ENCODE results near the gene EIF5B.

EIF5B gene

GRCh38 chr2:99414566-99414965, 77.4 kb downstream of the EIF5B start:
- TF ChIP-seq SIN3A (IDR thresholded peaks at IDR 0.05; ENCODE audit: borderline replicate concordance, insufficient read depth, low read length): no peak
- no peak for TF ChIP-seq FOXP2 (optimal IDR thresholded peaks at IDR 0.05; ENCODE audit: borderline replicate concordance, extremely low read depth, extremely low read length, insufficient read depth)
- TF ChIP-seq TAF1 (IDR thresholded peaks at IDR 0.05; ENCODE audit: borderline replicate concordance, insufficient read depth, low read length): no peak
- no peak for TF ChIP-seq REST (IDR thresholded peaks at IDR 0.05; ENCODE audit: insufficient read depth in 1 of 2, low read depth in 2 of 2, low read length in 2 of 2)
- no peak for TF ChIP-seq POLR2AphosphoS5 (IDR thresholded peaks at IDR 0.05; ENCODE audit: low read depth, low read length)

- TF ChIP-seq POLR2AphosphoS5 (IDR thresholded peaks at IDR 0.05; ENCODE audit: low read depth, low read length): no peak
- no peak for TF ChIP-seq TAF1 (IDR thresholded peaks at IDR 0.05; ENCODE audit: borderline replicate concordance, insufficient read depth, low read length)
- TF ChIP-seq SIN3A (IDR thresholded peaks at IDR 0.05; ENCODE audit: borderline replicate concordance, insufficient read depth, low read length): no peak
Measured at GRCh38 chr2:99417396-99417795, 80.2 kb downstream of the EIF5B start.

- TF ChIP-seq POLR2AphosphoS5 (IDR thresholded peaks at IDR 0.05; ENCODE audit: low read depth, low read length): no peak
Measured at GRCh38 chr2:99420031-99420430, 82.8 kb downstream of the EIF5B start.

GRCh38 chr2:99420751-99421299, 83.6 kb downstream of the EIF5B start:
- TF ChIP-seq SIN3A (IDR thresholded peaks at IDR 0.05; ENCODE audit: borderline replicate concordance, insufficient read depth, low read length) (no peak), FOXP2 (optimal IDR thresholded peaks at IDR 0.05; ENCODE audit: borderline replicate concordance, extremely low read depth, extremely low read length, insufficient read depth) (no peak), REST (IDR thresholded peaks at IDR 0.05; ENCODE audit: insufficient read depth in 1 of 2, low read depth in 2 of 2, low read length in 2 of 2) (no peak), TAF1 (IDR thresholded peaks at IDR 0.05; ENCODE audit: borderline replicate concordance, insufficient read depth, low read length) (no peak), POLR2AphosphoS5 (IDR thresholded peaks at IDR 0.05; ENCODE audit: low read depth, low read length) (no peak)

- no peak for TF ChIP-seq POLR2AphosphoS5 (IDR thresholded peaks at IDR 0.05; ENCODE audit: low read depth, low read length)
- no peak for TF ChIP-seq REST (IDR thresholded peaks at IDR 0.05; ENCODE audit: insufficient read depth in 1 of 2, low read depth in 2 of 2, low read length in 2 of 2)
- no peak for TF ChIP-seq FOXP2 (optimal IDR thresholded peaks at IDR 0.05; ENCODE audit: borderline replicate concordance, extremely low read depth, extremely low read length, insufficient read depth)
- TF ChIP-seq SIN3A (IDR thresholded peaks at IDR 0.05; ENCODE audit: borderline replicate concordance, insufficient read depth, low read length): no peak
- no peak for TF ChIP-seq TAF1 (IDR thresholded peaks at IDR 0.05; ENCODE audit: borderline replicate concordance, insufficient read depth, low read length)
Measured at GRCh38 chr2:99421469-99421868, 84.3 kb downstream of the EIF5B start.

- TF ChIP-seq REST (IDR thresholded peaks at IDR 0.05; ENCODE audit: insufficient read depth in 1 of 2, low read depth in 2 of 2, low read length in 2 of 2): no peak
- TF ChIP-seq POLR2AphosphoS5 (IDR thresholded peaks at IDR 0.05; ENCODE audit: low read depth, low read length): no peak
- TF ChIP-seq FOXP2 (optimal IDR thresholded peaks at IDR 0.05; ENCODE audit: borderline replicate concordance, extremely low read depth, extremely low read length, insufficient read depth): no peak
- no peak for TF ChIP-seq SIN3A (IDR thresholded peaks at IDR 0.05; ENCODE audit: borderline replicate concordance, insufficient read depth, low read length)
Measured at GRCh38 chr2:99422599-99422998, 85.4 kb downstream of the EIF5B start.

All from PFSK-1 (cell line).